ENCODE measurements around the gene RAB21.

GRCh38 chr12:71790331-71790730 is 35.7 kb downstream of the RAB21 start:
- TF ChIP-seq TEAD4 (IDR thresholded peaks at IDR 0.05) (no peak), RAD21 (IDR thresholded peaks at IDR 0.05; ENCODE audit: low read depth) (no peak), REST (IDR thresholded peaks at IDR 0.05; ENCODE audit: low read depth) (no peak), MAX (IDR thresholded peaks at IDR 0.05) (no peak), EGR1 (IDR thresholded peaks at IDR 0.05) (no peak), TAF1 (IDR thresholded peaks at IDR 0.05; ENCODE audit: low read depth) (no peak), EP300 (IDR thresholded peaks at IDR 0.05; ENCODE audit: borderline replicate concordance) (no peak), YY1 (IDR thresholded peaks at IDR 0.05; ENCODE audit: low read depth) (no peak), CREB1 (IDR thresholded peaks at IDR 0.05; ENCODE audit: low read depth) (no peak), TCF12 (IDR thresholded peaks at IDR 0.05; ENCODE audit: low read depth) (no peak), USF1 (IDR thresholded peaks at IDR 0.05) (no peak), CEBPB (IDR thresholded peaks at IDR 0.05) (no peak), ZBTB7A (IDR thresholded peaks at IDR 0.05; ENCODE audit: low read depth) (no peak)

Measured in Ishikawa (cell line).